HT1080 (cell line): ENCODE data around the gene ZNF410. TPM values are rescaled to one million over a fixed set of nuclear protein-coding genes. Genes with fewer than 3 reads are reported as not detected.
"Not testable (repeated sequence)": the region's sequence is repeated elsewhere in the genome, so short reads cannot be mapped to it uniquely, and the experiment has no call there.

ENCODE experiments used
- DNase-seq: peaks from one replicate; pipeline ENCODE4 v3.0.0-alpha.2; 2015; ENCODE audit warnings: low read depth
- total RNA-seq: library from RNA; depleted of rRNA; stranded (reverse); fragments of >200 nt; shearing (Covaris generic); gene quantifications from 2 replicates; pipeline ENCODE4 v1.2.3, GENCODE V29; 2014

ZNF410 gene
- total RNA-seq, 1 experiment from 2014 or later = 61.2 TPM

DNA sequence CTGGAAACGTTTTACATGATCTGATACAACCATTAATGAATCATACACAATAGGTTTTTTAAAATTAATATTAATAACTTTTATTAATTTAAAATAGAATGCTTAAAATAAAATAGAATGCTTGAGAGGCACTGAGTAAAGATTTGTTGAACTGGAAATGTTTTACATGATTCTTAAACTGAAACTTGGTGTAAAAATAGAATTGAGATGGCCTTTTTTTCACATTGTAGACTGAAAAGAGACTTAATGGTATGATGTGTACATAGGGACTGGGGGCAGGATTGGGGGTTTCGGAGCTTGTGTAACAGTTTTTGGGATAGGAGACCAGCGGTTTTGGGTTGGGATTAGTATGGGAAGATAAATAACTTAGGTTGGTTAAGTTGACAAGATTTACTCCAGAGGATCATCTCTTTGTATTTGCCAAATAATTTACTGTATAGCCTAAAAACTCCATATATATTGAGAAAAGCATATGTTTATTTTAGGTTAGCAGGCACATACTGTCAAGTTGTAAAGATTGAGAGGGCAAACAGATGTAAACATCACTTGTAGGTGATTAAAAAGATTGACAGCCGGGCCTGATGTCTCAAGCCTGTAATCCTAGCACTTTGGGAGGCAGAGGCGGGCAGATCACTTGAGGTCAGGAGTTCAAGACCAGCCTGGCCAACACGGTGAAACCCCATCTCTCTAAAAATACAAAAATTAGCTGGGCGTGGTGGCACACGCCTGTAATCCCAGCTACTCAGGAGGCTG is 2.0 kb upstream of the ZNF410 start:
- DNase-seq = no peak

DNA sequence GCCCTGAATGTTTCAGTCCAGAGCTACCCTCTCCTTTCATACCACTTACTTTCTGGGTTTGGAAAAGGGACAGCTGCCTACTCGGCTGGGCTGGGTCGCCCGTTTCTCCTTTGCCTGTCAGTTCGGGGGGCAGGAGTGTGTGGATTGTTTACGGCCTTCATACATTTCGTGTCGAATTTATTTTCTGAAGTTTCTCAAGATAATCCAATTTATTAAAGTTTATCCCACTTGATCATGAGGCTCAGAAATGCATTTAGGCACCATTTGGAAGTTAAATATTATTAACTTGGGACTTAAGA is 608 bp downstream of the ZNF410 start:
- no peak for DNase-seq

- no peak for DNase-seq
Measured at GRCh38 chr14:73887694-73888459, 1.2 kb downstream of the ZNF410 start.

GRCh38 chr14:73888460-73888725 is 1.7 kb downstream of the ZNF410 start:
- no peak for DNase-seq

GRCh38 chr14:73888971-73889370 is 2.3 kb downstream of the ZNF410 start:
- DNase-seq = no peak

- no peak for DNase-seq
Measured at GRCh38 chr14:73889376-73889775, 2.7 kb downstream of the ZNF410 start.

- DNase-seq = not testable (repeated sequence)
Measured at GRCh38 chr14:73894180-73894687, 7.6 kb downstream of the ZNF410 start.

DNA sequence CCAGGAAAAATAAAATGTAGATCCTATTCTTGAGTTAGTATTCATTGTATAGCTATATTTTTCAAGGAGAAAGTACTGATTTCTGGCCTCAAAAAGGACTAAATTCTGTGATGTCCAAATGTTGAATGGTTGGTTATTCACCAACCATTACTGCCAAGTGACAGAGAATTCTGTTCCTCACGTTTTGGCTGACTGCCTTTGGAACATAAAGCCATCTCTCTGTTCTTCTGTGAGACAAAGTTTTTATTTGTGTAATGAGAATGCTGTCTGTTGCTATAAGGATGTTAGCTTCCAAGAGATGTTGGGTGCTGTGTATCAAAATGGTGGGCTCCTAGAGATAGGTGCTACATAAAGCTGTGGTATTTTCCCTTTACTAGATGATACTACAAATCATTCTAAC is 9.3 kb downstream of the ZNF410 start:
- DNase-seq = no peak

DNA sequence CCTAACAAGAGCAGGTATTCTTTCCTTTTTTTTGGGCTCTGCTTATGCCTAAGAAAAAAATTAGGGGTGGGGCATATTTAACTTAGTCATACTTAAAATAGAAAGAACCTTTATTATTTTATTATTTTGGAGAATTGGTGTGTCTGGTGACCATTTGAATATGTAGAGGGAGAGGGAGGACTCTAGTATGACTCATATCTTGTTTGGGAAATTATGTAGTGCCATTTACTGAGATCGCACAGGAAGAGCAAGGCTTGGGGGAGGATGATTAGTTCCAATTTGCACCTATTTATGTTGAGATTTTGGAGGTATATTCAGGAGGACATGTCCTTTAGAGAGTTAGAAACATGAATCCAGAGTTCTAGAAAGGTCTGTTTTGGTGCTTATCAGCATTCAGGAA is 9.9 kb downstream of the ZNF410 start:
- DNase-seq = peak; percentile 17

DNA sequence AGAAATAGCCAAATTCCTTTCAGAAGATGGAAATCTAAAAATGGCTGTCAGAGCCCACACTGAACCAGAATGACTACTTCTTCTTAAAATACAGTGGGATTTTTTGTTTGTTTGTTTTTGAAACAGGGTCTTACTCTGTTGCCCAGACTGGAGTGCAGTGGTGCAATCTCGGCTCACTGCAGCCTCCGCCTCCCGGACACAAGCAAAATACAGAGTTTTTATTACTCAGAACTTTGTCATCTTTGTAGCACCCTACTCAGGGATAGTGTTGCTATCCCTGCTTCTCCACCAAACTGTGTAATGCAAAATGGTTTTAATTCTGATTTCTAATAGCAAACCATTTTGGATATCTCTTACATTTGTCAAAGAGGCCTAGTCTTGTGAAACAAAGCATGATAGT is 16.4 kb downstream of the ZNF410 start:
- no peak for DNase-seq

DNA sequence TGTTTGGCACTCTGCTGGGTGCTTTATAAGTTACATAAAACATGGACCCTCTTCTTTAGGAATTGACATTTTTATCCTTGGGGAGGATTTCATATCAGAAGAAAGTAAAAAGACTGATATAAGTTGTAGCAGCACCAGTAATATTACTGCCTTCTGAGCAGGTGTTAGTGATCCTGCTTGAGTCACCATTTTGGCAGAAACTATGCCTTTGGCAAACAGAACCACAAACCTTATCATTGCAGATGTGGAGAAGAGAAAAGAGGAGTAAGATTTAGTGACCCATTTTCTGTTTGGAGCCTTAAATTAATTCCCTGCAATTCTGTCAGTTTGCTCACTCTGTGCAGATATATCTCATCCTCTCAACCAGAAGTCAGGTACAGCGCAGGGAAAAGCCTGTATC is 23.0 kb downstream of the ZNF410 start:
- no peak for DNase-seq

DNA sequence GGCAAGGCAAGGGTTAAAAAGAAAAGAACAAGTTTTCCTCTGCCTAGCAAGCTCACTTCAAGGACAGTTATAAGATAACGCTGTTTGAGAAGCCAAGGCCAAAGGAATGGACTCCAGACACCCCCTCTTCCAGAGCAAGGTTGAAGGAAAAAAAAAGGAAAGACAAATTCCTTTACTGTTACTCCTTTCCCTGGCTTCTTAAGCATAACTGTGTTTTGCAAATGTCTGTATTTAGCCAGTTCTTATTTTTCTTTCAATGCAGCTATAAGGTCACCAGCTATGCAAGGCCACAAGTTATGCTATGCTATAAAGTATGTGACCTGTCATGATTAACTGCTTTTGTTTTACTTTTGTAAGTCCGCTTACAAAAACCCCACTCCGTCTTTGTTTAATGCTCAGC is 26.6 kb downstream of the ZNF410 start:
- no peak for DNase-seq

DNA sequence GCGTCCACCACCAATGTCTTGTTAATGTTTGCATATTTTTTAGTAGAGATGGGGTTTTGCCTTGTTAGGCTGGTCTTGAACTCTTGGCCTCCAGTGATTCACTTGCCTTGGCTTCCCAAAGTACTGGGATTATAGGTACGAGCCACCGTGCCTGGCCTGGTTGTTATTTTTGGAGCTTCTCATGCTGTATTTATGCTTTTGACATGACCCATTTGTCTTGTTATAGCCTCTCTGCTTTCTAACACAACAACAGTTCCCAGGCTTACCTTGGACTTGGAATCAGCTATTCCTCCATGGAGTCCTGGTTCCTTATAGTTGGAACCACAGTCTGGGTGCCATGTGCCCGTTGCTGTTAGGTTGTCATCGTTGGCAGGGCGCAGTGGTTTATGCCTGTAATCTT is 29.7 kb downstream of the ZNF410 start:
- DNase-seq = no peak

DNA sequence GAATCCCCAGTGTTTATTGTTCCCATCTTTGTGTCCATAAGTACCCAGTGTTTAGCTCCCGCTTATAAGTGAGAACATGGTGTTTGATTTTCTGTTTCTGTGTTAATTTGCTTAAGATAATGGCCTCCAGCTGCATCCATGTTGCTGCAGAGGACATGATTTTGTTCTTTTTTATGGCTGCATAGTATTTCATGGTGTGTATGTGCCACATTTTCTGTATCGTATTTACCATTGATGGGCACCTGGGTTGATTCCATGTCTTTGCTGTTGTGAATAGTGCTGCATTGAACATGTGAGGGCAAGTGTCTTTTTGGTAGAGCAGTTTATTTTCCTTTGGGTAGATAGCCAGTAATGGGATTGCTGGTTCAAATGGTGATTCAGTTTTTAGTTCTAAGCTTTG is 32.8 kb downstream of the ZNF410 start:
- DNase-seq = not testable (repeated sequence)

DNA sequence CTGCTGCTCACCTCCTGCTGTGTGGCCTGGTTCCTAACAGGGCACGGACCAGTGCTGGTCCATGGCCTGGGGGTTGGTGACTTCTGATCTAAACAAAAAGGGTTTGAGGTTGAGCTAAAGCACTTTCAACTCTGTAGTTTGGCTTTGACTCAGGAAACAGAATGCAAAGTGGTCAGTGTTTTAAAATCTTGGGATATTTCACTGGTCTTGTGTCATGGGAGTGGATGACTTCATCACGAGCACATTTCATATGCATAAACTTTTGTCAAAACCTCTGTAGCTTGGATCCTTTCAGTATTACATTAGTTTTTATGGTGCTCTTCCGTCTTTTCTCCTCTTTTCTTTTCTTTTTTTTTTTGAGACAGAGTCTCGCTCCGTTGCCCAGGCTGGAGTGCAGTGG is 37.7 kb downstream of the ZNF410 start:
- no peak for DNase-seq

GRCh38 chr14:73935666-73936065 is 49.0 kb downstream of the ZNF410 start:
- DNase-seq = peak; percentile 6

DNA sequence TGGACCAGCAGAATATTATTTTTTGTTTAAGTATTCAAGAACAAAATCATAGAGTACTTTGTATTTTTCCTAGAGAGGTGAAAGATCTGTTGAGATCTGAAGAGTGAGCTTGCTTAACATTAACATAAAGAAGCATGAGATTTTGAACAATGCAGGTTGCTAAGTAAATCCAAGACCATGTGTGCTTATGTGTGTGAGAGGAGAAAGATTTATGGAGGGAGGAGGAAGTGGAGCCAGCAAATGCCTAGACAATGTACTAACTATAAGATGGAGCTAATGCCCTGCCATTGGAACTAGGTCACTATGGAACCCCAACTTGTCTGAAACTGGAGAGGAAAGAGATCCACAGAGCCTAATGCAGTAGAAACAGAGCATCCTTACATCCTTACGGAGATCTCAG is 49.9 kb downstream of the ZNF410 start:
- DNase-seq = no peak

- DNase-seq = no peak
Measured at GRCh38 chr14:73937012-73937411, 50.4 kb downstream of the ZNF410 start.

DNA sequence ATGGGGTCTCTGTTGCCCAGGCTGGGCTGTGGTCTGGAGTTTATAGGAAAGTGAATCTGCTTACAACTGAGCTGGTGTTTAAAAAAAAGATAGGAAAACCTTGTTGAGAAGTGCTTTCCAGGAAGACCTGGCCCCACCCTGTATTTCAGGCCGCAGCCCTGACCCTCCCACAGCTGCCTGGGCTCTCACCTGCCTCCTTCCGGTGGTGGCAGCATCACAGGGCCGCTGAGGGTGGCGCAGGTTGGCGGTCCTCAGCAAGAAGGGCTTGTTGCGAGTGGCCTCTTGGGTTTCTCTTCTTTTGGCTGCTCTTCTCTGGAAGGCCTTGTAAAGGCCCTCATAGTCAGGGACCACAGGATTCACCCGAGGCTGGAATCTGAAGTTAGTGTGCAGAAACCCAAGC is 55.5 kb downstream of the ZNF410 start:
- DNase-seq = no peak

DNA sequence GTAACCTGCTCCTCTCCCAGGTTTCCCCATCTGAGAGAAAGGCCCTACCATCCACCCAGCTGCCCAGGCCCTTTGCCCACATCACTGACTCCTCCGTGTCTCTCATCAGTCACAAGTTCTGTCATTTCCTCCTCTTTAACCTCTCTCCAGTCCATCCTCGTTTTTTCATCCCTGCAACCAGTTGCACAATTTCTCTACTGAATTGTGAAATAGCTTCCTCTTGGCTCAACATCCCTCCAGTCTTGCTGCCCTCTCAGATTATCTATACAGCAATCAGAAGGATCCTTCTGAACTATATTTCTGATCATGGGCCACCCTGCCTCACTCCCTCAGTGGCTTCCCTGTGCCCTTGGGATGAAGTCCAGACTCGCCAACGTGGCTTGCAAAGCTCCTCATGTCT is 56.4 kb downstream of the ZNF410 start:
- DNase-seq = peak; percentile 90

GRCh38 chr14:73944432-73945158 is 57.9 kb downstream of the ZNF410 start:
- DNase-seq = no peak

- no peak for DNase-seq
Measured at GRCh38 chr14:73945159-73945670, 58.6 kb downstream of the ZNF410 start.
